GM19372 (cell line): ENCODE results near the gene STK33.

Experiments used
- ATAC-seq: cut with Tn5 transposase; IDR thresholded peaks from one replicate; pipeline ENCODE4 v1.9.1; 2021; ENCODE audit warnings: mild to moderate bottlenecking, low read depth, moderate library complexity; ENCODE audit not compliant: unreplicated experiment

STK33 gene

DNA sequence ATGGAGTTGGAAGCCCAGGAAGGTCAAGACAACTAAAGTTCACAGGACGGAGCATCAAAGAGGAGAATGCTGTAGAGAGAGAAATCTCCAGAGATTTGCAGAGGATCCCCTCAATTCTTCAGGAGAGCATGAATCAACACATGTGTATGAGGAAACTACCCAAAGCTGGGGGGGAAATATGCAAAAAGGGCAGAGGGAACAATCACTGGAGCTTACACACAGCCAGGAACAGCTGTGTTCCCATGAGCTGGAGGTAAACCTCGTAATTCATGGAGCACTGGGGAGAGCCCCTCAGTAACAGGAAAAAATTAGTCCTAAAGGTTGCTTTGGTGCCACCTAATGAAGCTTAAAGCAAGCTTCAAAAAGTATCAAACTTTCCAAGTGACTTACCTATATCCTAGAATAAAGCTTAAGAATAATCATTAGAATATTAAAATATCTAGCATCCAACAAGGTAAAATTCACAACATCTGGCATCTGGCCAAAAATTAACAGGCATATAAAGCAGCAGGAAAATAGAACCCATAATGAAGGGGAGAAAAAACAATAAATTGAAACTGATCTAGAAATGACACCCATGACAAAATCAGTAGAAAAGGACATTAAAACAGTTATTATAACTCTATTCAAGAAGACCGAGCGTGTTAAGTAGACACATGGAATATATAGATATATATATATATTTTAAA, 134.2 kb downstream of the STK33 start:
- ATAC-seq, result no peak

DNA sequence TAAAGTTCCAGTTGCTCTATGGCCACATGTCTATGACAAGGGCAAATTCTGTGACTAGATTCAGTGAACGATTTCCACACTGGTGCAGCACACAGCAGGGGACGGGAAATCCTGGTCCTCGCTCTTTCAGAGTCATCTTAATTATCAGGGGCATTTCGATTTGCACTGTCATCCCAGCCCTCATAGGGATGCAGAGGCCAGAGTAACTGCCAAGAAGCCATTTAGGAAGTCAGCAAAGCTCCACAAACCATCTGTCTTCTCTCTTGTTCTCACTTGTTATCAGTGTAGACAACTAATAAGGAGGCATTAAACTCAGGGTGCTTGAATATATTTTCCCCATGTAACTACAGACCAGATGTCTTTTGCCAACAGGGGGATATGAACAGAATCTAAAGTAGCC, 151.7 kb downstream of the STK33 start:
- no peak for ATAC-seq

DNA sequence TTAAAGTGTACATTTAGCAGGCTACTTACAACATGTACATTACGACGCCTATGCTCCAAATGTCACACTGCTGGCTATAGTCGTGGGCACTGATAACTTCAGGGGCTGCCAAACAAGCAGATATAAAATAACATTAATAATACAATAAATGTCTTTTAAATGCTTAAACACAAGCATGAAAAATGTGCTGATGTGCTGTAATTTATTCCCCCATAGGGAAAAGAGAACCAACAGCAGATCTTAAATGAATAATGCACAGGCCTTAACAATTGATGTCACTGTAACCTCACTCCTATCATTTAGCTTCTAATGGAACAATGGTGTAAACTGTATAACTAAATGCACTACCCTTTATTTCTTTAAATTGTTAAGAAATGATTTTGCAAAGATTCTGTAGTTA, 153.4 kb downstream of the STK33 start:
- ATAC-seq, result no peak

DNA sequence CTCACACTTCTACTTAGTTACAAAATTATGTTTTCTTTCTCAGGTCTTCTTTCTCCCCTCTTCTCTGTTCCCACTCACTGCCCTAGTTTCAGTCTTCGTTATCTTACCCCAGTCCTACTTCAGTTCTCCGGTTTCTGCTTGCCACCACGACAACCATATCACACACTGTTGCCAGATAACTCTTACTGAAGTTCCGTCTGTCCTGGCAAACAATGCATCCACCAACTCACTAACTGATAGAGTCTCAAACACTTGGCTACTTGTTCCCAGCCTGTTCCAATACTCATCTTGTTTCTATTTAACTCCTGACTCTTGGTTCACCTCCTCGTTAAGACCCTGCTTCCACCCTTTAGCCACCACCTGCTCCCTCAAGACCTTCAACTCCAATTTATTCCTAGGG, 164.5 kb downstream of the STK33 start:
- no peak for ATAC-seq

DNA sequence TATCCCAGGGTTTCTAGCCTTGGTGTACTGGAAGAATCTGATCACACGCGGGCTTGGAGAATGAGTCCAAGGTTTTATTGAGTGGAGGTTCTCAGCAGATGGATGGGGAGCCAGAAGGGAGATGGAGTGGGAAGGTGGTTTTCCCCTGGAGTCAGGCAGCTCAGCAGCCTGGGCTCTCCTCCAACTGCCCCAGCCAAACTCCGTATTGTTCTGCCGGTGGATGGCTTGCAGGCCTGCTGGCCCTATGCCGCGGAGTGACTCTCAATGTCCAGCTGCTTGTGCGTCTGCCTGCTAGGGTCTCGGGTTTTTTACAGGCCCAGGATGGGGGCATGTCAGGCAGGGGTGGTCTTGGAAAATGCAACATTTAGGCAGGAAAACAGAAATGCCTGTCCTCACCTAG, 168.0 kb downstream of the STK33 start:
- ATAC-seq, result no peak

DNA sequence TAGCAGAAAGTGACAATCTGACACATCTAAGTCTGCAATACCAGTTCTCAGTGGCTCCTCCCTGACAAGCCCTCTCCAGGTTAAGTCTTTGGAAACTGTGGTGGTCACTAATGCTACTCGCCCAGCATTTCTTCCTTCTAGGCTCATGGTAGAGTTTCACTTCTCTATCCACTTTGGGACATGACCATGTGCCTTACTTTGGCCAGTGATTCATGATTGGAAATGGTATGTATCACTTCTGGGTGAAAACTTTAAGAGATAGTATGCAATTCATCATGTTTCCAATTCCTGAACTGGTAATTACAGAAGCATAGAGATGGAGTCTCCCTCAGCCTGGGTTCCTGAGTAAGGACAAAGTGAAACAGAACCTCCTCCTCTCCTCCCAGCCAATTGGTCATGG, 178.8 kb downstream of the STK33 start:
- no peak for ATAC-seq

DNA sequence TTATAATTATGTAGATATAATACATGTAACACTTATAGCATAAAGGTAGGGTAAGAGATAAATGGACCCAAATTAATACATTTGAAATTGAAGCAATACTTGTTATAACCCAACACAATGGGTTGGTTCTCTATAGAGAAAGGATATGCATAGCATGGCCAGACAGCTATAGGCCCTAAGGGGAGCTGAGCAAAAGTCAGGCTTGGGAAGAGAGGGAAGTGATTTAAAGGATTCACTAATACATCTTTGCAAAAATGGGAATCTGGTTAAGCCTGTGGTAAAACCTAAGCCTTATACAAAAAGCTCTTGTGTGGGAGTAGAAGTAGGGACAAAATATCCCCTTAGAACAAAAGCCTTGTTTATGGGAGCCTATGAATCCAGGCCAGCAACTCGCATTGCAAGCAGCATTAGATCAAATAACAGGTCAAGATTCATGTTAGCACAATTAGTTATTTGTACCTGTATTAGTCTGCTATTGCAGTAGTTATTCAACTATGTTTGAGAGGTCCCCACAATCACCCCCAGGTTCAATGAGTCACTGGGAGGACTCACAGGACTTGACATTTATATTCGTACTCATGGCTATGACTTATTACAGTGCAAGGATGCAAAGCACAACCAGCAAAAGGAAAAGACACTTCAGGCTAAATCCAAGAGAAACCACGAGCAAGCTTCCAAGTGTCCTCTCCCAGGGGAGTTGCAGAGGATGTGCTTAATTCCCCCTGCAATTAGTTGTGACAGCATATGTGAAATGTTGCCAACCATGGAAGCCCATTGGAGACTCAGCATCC, 185.7 kb downstream of the STK33 start:
- ATAC-seq, result no peak

DNA sequence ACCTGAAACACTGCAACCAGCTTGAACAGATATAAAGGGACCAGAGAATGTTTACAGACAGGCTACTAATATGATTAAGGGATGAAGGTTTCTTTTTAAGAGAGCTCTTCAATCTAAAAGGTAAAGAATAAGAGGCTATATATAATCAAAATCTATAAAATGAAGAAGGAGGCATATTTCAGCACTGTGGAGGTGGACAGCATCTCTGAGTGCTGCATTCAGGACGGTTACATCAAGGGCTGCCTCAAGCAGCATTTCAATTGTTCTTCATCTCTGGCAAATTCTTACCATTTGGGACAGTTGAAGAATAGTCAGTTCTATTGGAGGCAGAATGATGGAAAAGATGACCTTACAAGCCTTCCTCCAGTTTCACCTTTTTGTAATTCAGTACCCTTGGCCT, 190.7 kb downstream of the STK33 start:
- ATAC-seq, result no peak

DNA sequence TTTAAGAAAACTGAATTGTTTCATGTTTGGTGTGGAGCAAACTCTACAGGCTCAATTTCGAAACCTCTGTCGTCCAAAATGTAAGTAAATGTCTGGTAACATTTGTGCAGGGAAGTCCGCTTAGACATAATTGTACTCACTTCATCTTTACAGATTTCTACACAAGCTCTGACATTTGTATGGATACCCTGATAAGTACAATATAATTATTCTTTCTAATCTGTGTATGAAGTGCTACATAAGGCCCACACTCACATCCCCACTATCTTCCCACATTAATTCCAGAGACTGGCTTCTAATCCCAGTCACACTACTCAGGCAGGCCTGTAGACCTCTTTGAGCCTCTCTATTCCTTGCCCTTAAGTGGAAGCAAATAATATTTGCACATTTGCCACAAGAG, 201.1 kb downstream of the STK33 start:
- no peak for ATAC-seq

DNA sequence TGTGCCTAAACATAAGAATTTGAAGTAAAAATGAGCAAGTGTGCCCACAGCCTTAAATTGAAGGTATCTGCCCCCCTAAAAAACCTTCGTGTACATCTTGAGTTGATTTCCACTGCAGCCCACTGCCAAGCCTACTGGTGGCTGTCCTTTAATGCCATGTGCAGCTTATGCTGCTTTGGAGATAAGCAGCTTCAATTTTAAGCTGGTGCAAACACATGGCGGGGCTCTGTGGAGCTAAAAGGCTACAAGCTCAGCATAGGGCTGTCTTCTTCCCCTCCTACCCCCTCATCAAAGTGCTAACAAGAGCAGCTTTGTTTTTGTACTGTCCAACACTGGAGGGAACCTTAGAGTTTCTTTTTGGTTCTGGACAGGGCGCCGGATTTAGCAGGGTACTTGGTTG, 201.9 kb downstream of the STK33 start:
- ATAC-seq, result no peak

DNA sequence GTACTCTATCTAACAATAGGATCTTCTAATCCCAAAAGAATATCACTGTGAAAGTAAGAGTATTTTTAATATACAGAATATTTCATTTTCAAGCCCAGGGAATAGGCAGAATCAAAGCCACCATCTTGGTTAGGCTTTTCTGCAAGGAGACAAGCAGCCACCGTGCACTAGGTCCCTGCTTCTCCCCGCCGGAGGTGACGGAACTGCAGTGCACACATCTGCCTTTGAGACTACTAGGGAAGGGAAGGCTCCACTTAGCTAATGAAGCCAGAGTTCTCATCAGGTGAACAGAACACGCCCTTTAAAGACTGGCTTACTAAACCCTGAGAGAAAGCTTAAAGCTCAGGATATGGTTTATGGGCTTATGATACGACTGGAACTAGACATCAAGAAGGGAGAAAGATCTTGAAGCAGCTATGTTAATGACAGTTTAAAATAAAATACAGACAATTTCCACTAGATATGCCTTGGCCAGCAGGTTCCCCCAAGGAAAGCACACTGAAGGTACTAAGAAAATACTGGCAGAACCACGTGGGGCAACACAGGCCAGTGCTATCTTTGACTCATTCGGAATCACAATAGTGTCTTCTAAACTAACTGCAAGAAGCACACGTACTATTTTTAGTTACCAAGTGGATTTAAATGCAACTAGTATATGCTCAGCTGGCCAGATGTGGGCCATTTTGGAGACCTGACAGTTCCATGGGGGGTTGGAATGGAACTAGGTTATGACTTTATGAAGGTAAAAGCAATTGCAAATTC, 203.0 kb downstream of the STK33 start:
- no peak for ATAC-seq

DNA sequence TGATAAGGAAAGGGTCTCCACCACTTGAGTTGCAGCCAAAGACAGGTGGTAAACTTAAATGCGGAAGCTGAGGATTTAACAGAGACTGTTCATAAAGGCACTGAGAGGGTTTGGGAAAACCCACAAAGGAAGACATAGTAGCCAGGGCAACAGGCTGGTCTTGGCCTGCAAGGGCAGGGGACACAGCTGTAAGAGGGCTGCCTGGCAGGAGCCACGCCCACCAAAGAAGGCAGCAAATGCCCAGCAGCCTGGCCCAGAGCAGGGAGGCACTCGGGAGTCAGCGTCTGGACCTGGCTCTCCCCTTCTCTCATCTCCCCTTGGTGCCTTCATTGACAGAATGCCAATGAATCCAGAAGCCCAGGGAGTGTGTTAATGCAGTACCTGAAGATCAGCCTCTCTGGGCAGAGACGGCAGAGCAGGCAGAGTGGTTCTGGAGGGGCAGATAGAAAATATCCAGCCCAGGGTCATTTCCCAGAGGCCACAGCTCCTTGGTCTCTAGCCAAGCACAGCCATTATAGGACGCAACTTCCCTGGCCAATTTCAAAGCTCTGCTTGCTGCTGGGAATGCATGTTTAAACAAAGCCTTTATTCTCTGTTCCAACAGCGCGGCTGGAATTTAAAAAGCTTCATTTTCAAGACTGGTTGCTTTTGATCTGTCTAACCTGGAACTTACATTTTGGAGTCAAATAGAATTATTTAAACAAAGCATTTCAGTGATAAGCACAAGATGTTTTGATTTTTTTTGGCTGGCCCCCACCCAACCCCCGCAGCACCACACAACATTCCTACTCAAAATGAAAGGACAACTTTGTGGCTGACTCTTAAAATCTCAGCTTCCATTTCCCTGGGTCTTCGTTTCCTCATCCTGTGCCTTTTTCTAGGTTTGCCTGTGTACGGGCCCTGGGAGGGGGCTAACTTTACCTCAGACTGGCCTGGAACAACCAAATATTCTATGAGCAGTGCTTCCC, 204.7 kb downstream of the STK33 start:
- no peak for ATAC-seq

DNA sequence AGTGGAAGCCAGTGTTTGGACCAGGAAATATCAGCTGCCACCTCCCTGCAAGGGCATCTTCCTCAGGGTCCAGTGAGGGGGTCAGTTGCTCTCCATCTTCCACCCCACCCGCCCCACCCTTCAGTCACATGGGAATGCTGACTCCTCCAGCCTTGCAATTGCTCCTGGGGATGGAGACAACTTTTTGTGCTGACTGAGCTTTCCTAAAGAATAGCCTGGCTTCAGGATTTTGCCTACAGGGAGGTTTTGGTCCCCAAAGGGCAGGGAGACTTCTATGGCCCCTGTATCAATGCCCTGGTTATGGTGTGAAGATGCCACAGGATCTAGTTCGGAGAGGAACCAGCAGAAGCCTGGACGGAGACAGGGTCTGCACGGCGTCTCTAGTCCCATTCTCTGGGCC, 206.3 kb downstream of the STK33 start:
- no peak for ATAC-seq

DNA sequence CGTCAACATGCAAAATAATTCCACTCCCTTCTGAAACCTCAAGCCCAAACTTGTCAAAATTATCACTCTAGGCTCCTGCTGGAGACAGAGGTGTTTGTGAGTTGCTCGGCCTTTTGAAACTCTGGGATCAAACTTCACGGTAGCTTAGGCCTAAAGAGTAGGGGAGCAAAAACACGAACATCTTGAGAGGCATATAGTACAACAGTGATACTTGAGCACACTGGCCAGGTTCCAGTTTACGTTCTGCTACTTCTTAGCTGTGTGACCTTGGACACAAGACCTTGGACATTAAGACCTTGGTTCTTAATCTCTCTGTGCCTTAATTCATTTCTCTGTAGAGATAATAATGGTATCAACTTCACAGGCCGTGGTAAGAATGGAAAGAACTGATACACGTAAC, 206.9 kb downstream of the STK33 start:
- ATAC-seq, result no peak

DNA sequence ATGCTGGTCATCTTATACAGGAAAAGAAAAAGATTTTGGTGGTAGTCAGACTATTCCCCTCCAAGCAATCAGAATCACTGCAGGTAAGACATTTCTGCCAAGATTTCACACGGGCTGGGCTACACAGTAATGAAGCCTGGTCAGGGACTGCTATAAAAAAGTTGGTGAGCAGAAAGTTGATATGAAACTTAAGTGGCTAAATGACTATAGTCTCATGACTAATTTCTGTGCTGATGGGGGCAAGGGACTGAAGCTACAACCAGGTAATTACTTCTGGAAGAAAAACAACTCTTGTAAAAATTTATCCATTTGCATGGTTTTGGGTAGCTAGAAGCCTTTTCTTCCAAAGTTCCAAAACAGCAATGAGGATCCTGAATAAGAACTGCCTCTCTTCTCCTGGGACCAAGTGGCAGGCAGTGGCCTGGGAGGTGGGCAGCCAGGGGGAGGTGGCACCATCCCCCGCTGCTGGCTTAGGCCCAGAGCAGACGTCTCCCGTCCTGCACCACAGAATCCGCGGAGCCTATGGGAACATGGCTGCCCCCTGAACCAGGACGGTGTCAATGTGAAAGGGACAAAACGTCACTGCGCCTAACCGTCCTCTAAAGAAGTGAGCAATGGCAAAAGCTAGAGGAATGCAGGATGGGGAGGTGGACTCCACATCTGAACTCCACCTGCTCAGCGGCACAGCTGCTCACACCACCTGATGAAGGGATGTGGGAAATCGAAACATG, 207.7 kb downstream of the STK33 start:
- ATAC-seq, result no peak

DNA sequence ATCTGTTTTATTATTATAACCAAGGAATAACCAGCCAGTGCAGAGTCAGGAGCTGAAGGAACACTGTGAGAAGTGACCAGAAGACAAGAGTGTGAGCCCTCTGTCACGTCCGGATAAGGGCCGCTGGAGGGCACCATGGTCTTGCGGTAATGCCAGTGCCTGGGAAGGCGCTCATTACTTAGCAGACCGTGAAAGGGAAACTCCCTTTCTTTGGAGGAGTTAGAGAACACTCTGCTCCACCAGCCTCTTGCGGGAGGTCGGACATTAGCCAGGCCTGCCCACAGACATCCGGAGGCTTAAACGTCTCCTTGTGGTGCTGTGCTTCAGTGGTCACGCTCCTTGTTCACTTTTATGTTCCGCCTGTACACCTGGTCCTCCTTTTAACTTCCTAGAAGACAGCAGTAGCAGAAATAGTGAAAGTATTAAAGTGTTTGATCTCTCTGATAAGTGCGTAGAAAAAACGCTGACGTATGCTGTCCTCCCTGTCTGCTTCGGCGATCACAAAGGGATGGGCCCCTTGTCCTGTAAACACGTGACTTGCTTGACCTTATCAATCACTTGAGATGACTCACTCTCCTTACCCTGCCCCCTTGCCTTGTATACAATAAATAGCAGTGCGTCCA, 209.7 kb downstream of the STK33 start:
- ATAC-seq, result no peak

DNA sequence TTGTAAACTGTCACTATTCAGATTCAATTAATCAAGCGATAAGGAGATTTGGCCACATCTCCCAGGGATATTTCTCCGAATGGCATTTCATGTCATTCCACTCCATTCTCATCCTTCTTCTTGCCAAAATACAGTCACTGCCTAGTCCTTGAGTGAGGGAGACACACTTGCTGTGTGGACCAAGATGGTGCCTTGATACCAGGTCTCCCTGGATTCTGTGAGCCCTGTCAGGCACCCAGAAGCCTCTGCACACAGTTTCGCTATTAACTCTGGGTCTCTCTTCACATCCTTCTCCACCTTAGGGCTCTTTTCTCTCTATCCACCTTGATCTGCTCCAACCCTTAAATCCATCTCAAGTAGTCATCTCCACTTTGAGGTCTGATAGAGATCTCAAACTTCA, 210.4 kb downstream of the STK33 start:
- ATAC-seq, result no peak

DNA sequence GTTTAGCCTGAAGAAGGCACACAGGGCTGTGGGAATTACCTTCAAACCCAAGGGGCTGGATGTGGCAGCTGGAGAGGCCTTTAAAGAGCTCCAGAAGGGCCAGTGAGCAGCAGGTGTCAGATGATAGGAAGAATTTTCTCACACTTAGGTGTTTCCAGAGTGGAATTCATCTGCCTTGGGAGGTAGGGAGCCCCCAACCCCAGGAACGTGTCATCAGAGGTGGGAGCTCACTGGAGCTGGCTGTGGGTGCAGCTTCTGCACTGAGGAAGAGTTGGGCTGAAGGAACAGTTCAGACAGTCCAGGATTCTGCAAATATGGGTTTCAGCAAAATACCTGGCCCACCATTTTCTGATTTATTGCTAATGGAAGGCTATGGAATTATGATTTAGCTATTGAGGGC, 210.8 kb downstream of the STK33 start:
- no peak for ATAC-seq

DNA sequence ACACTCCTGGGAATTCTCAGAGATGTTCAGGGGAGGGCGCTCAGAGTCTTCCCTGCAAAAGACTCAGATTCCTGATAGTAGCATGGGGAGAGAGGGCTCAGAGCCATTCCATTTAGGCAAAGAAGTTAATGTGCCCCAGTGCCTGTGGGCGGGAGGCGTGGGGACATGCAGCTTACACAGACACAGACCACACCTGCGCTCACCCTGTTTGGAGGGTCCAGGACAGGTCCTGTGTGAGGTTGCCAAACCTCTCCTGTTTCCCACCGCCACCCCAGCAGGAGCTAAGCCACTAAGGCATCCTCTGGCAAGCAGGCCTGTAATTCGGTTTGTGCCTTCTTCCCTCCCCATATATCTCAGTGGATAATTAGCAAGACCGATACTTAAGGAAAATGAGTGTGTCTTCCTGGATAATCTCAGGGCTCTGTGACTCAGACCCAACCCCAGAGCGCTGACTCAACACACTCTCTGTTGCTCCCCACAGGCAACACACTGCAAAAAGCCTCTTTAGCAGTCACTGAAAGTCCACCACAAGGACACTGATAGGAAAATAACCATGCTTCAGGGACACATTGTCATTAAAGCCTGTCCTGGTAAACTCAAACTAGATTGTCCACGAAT, 211.5 kb downstream of the STK33 start:
- ATAC-seq, result no peak
